GM21526 (cell line): ENCODE data around the gene LINGO1.

Experiments used
- ATAC-seq: cut with Tn5 transposase; IDR thresholded peaks from one replicate; pipeline ENCODE4 v1.9.1; 2021; ENCODE audit warnings: moderate library complexity; ENCODE audit not compliant: unreplicated experiment, low FRiP score

The LINGO1 gene

GRCh38 chr15:77632534-77633133, at the start of gene LINGO1:
Gene LINGO1 (minus strand): TSS chr15:77632912. CDS start chr15:77632315, 597 bp downstream.
- ATAC-seq, result no peak

- ATAC-seq, result no peak
These were observed 48.6 kb upstream of the LINGO1 start for GRCh38 chr15:77681362-77681761.

- ATAC-seq, result no peak
These were observed 44.1 kb upstream of the LINGO1 start for GRCh38 chr15:77676569-77677375.

- no peak for ATAC-seq
These were observed 43.2 kb upstream of the LINGO1 start for GRCh38 chr15:77675806-77676415.

DNA sequence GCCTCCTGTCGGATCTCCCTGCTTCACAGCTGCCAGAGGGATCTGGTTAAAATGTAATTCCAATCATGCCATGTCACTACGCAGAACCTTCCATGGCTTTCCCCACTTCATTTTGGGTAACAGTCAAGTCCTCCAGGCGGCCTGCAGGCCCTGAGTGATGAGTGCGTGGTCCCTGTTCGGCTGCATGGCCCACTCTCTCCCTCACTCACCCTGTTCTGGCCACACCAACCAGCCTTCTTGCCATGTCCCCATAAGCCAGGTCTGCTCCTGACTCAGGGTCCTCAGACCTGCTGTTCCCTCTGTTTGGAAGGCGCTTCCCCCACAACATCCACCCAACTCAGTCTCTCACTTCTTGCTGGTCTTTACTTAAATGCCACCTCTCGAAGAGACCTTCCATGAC, 41.6 kb upstream of the LINGO1 start:
- ATAC-seq, result no peak

DNA sequence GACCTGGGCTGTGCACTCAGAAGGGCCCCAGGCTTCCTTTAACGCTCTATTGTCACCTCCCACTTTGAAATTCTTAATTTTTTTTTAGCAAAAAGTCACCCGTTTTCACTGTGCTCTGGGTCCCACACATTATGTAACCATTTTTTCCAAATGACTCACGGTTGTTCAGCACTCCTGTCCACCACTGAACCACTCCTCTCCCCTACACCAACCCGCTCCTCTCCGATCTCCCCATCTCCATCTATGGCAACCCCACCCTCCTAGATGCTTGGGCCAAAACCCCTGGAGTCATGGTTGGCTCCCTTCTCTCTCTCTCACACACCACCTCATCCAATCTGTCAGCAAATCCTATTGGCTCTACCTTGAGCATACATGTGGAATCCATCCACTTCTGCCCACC, 41.2 kb upstream of the LINGO1 start:
- ATAC-seq, result no peak

DNA sequence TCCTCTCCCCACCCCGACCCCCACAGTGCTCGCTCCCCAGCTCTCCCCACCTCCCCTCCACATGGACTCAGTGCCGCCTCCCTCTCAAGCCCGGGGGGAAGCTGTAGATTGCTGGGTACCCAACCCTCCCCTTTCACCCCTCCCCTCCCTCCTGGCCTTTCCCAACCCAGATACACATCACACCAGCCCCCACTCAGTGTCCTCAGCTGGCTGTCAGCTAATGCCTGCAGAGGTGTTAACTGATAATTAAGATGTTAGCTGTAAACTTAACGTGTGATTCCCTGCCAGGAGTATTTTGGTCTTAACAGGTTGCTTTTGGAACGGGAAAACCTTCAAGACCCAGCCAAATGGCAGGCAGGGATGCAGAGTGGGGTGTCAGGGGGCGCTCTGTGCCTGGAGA, 39.4 kb upstream of the LINGO1 start:
- ATAC-seq, result no peak

GRCh38 chr15:77671362-77672056, 38.8 kb upstream of the LINGO1 start:
- ATAC-seq, result no peak

DNA sequence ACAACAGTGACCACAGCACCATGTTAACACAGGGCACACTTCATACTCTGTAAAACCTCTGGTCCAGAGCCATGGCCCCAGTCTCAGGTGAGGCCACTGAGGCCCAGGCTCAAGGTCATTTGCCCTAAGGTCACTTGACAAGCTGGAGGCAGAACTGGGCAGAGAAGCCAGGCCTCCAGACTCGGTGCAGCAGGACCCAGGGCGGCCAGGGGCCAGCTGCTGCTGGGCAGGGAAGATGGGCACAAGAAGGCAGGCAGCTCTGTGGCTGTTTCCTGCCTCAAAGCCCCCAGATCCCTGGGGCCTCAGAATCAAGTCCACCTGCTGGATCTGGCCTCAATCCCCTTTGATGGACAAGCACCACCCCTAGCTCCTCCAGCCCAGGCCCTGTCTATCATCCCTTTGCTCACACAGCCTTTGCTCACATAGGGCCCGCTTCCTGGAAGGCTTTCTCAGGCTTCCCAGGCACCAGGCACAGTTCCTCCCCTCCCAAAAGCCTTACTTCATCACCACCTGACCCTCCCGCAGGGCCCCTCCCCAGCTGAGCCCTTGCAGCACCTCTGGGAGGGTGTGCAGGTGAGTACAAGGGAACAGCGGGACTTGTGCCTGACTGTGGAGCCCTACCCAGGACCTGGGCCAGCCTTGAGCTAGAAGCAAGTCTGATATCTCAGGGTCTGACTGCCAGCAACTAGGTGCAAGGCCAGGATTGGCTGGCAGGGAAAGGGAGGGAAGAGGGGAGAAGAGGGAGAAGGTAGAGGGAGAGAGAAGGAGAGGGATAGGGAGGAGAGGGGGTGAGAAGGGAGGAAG, 38.0 kb upstream of the LINGO1 start:
- ATAC-seq, result no peak

- ATAC-seq, result no peak
These were observed 37.2 kb upstream of the LINGO1 start for GRCh38 chr15:77669896-77670295.

DNA sequence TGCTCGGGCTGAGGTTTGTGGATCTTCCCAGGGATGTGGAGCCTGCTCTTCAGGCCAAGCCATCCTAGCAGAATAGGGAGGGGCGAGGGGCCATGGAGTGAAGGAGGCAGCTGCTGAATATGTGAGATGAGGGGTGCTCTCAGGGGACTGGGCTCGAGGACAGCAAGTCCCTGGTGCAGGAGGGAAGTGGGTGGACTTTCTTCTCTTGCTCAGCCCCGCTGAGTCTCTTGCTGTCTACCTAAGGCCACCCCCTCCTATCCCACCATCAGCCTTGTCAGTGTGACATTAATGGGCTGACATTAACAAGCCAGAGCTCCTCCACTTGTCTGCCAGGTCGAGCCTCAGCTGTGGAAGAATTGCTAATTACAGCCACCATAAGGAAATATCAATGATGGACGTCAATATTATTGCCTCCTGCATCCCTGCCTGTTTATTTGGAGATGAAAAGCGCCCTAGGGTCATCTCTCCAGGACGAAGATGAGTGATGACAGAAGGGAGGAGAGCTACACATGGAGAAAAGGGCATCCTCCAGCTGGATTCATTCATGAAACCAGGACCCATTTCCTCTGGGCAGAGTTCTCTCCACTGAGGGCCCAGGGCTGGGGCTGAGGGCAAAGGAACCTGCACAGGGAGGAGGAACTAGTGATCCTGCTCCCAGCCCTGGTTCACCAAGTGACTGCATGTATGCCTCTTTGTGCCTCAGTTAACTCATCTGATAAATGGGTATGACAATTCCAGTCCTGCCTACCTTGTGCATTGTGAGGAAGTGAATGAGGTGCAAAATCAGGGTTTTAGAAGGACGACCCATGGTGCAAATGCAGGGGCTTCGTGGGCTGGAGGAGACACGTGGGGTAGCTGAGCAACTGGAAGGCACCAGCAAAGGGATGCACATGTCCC, 34.9 kb upstream of the LINGO1 start:
- no peak for ATAC-seq

GRCh38 chr15:77666296-77666660, 33.6 kb upstream of the LINGO1 start:
- no peak for ATAC-seq

- ATAC-seq, result no peak
These were observed 33.0 kb upstream of the LINGO1 start for GRCh38 chr15:77665530-77666295.

DNA sequence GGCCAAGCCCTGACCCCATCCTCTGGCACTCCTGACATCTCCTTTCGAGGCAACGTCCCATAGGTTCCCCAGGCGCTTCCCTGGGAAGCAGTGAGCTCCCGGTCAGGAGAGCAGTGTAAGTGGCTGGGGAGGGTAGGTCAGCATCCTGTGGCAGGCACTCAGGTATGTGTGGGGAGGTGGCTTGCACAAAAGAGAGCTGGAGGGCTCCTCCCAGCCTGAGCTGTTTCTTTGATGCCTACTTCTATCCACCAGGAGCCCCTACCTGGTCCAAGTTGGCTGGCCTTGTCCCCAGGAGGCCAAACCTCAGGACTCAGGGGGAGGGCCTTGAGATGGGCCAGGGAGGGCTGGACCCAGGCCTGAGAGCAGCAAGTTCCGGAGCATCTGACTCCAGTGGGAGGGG, 31.7 kb upstream of the LINGO1 start:
- ATAC-seq, result no peak

DNA sequence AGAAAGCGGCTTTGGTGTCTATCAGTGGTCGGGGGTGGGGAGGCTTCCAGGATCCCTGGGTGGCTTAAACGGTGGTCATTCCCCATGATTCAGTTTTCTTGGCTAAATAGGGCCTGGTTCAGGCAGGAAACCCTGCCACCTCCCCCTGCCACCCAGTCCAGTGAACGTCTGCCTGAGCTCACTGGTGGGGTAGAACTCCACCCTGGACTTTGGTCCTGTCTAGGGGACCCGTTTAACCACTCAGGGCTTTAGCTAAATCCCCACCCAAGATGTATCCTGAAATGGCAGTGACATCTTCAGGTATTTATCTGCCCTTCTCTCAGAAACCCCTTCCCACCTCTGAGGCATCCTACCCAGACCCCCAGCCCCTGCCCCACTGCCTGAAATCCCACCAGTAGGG, 30.5 kb upstream of the LINGO1 start:
- ATAC-seq, result no peak

DNA sequence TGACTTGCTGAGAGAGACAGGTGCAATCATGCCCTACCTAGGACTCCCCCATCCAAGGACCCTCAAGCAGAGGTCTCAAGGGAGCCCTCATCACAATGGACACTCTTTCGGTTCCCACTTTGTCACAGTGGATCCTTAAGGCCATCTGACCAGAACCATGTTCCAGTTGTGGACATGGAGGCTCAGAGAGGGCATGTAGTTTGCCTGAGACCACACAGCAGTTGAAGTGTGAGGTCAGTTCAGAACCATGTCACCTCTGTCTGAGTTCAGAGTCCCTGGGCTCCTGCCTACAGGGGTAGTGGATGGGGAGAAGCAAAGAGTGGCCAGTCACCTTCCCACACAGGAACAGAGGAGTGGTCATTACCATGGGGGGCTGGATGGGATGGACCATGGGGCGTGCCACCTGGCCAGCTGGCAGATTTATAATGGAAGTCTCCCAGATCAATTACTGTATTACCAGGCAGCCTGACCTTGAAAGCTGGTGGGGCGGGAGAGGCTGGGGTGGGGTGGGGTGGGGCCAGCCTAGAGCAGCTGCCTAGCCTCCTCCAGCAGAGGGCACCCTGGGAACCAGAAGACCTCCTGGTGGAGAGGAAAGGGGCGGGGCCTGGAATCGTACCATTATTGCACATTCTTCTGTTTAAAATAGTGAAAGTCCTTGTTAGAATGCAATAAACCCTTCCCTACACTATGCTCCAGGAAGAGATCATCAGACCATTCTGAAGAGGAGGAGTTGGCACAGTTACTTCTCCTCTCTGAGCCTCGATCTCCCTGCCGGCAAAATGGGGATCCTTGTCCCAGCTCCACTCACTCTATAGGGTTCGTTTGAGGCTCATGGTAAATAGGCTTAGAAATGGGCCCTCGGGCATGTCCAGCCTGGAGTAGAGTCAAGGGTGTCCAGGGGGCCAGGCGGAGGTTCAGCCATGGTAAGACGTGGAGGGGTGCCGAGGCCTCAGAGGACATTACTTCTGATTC, 26.9 kb upstream of the LINGO1 start:
- ATAC-seq, result no peak

DNA sequence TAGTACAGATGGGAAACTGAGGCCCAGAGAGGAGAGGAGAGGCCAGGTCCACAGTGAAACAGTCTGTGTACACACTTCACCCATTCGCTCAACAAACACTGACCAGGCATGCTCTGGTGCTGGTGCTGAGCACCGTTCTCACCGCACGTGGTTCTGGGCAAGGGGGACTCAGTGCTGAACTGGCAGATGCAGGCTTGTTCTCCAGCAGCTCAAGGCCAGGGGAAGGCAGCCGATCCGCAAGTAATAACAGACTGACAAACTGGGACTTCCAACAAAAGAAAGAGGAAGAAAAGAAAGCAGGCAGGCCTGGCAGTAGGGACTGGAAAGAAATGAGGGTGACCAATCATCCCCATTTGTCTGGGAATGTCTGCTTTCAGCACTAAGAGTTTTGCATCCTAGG, 25.6 kb upstream of the LINGO1 start:
- ATAC-seq, result no peak
